ENCODE data around the gene RIPOR3.
"Not testable (repeated sequence)": the region's sequence is repeated elsewhere in the genome, so short reads cannot be mapped to it uniquely, and the experiment has no call there.

The RIPOR3 gene

GRCh38 chr20:50681359-50682064 is 9.8 kb downstream of the RIPOR3 start:
- DNase-seq (ENCODE audit: low spot score) (no peak), FAIRE-seq (no peak)

- FAIRE-seq (no peak), DNase-seq (ENCODE audit: low spot score) (no peak)
Measured at GRCh38 chr20:50680105-50680960, 11.0 kb downstream of the RIPOR3 start.

GRCh38 chr20:50679753-50680104 is 11.6 kb downstream of the RIPOR3 start:
- DNase-seq (ENCODE audit: low spot score) (no peak), FAIRE-seq (no peak)

GRCh38 chr20:50678169-50678898 is 13.0 kb downstream of the RIPOR3 start:
- FAIRE-seq = no peak
- no peak for DNase-seq (ENCODE audit: low spot score)

- FAIRE-seq (no peak), DNase-seq (ENCODE audit: low spot score) (no peak)
Measured at GRCh38 chr20:50676858-50677257, 14.5 kb downstream of the RIPOR3 start.

GRCh38 chr20:50676377-50676731 is 15.0 kb downstream of the RIPOR3 start:
- not testable (repeated sequence) for DNase-seq (ENCODE audit: low spot score); FAIRE-seq

- DNase-seq (ENCODE audit: low spot score) = peak; percentile 41
- no peak for FAIRE-seq
Measured at GRCh38 chr20:50675671-50676376, 15.5 kb downstream of the RIPOR3 start.

- no peak for FAIRE-seq
- DNase-seq (ENCODE audit: low spot score) = no peak
Measured at GRCh38 chr20:50674138-50674825, 17.1 kb downstream of the RIPOR3 start.

GRCh38 chr20:50673466-50674137 is 17.7 kb downstream of the RIPOR3 start:
- no peak for DNase-seq (ENCODE audit: low spot score)
- FAIRE-seq = no peak

- DNase-seq (ENCODE audit: low spot score) (no peak), FAIRE-seq (no peak)
Measured at GRCh38 chr20:50673146-50673465, 18.2 kb downstream of the RIPOR3 start.

GRCh38 chr20:50672400-50673145 is 18.8 kb downstream of the RIPOR3 start:
- DNase-seq (ENCODE audit: low spot score) = no peak
- no peak for FAIRE-seq

- FAIRE-seq (peak; percentile 53), DNase-seq (ENCODE audit: low spot score) (no peak)
Measured at GRCh38 chr20:50671626-50672025, 19.7 kb downstream of the RIPOR3 start.

GRCh38 chr20:50671010-50671409 is 20.3 kb downstream of the RIPOR3 start:
- not testable (repeated sequence) for DNase-seq (ENCODE audit: low spot score); FAIRE-seq

- no peak for FAIRE-seq
- peak; percentile 46 for DNase-seq (ENCODE audit: low spot score)
Measured at GRCh38 chr20:50670126-50670862, 21.0 kb downstream of the RIPOR3 start.

- FAIRE-seq (peak; percentile 73), DNase-seq (ENCODE audit: low spot score) (no peak)
Measured at GRCh38 chr20:50668798-50669197, 22.5 kb downstream of the RIPOR3 start.

GRCh38 chr20:50668326-50668725 is 23.0 kb downstream of the RIPOR3 start:
- DNase-seq (ENCODE audit: low spot score) = no peak
- FAIRE-seq = no peak

GRCh38 chr20:50666709-50667298 is 24.5 kb downstream of the RIPOR3 start:
- no peak for FAIRE-seq
- DNase-seq (ENCODE audit: low spot score) = no peak

- DNase-seq (ENCODE audit: low spot score) (no peak), FAIRE-seq (no peak)
Measured at GRCh38 chr20:50664254-50664653, 27.1 kb downstream of the RIPOR3 start.
